ENCODE data around the gene CCDC179.

CCDC179 gene

DNA sequence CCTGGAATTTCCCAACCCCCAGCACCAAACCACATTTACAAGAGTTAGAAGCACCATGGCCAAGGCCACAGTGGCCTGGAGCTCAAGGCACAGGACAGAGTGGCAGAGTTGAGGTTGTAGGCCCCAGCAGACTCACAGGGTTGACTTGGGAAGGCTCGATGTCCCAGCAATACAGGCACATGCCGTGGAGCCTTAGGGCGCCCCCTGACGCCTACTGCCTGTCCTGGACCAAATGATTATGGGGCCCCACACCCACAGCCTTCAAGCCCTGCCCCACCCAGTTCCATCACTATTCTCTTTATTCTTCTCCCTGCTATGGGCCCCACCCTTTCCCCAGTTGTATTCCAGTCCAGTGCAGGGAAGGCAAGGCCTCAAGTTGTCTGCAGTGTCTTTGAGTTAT lies at the start of gene CCDC179:
CCDC179 (minus strand) TSS at position 234 of the 400 bp plus-strand sequence; CDS start at position 181, 53 bp downstream.
- DNase-seq, result no peak

DNA sequence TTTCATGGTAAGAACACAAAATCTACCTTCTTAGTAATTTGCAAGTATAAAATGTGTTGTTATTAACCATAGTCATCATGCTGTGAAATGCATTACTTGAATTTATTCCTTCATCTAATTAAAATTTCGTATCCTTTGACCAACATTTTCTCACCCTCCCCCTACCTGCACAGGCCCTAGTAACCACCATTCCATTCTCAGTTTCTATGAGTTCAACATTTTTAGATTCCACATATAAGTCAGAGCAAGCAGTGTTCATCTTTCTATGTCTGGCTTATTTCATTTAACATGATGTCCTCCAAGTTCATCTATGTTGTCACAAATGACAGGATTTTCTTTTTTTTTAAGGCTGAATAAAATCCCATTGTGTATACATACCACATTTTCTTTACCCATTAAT lies 43.5 kb upstream of the CCDC179 start:
- no peak for DNase-seq

GRCh38 chr11:22901603-22902002 lies 41.3 kb upstream of the CCDC179 start:
- DNase-seq, result no peak

DNA sequence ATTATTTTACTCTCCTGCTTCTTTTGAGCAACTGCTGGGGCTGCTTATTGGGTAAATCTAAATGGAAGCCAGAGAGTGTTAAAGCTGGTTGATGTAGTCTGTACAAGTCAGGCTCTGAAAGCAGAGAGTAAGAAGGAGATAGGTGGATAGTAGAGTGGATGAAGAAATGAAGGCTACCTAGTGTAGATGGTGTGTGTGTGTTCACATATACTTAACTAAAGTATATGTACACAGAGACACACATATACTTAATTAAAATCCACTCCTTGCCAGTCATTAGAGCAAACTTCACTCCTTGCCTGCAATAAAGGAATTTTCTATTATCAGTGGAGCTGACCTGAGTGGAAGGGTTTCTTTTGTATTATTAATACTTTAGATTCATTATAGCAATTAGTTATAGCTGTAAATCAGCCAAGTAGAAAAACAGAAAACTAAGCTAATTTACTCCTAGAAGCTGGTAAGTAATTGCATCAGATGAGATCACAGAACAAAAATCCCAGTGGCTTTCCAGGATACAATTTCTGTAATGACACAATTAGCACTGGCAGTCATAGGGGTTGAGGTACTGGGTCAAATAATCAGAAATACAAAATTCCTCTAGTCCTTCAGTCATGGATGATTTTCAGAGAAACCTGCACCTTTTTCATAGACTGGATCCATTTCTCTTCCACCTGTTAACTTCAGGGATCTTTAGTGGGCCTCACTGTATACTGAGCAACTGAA lies 40.7 kb upstream of the CCDC179 start:
- DNase-seq, result no peak

GRCh38 chr11:22898036-22898435 lies 37.8 kb upstream of the CCDC179 start:
- DNase-seq, result no peak

- DNase-seq, result no peak
These were observed 30.0 kb upstream of the CCDC179 start for GRCh38 chr11:22890227-22890626.

DNA sequence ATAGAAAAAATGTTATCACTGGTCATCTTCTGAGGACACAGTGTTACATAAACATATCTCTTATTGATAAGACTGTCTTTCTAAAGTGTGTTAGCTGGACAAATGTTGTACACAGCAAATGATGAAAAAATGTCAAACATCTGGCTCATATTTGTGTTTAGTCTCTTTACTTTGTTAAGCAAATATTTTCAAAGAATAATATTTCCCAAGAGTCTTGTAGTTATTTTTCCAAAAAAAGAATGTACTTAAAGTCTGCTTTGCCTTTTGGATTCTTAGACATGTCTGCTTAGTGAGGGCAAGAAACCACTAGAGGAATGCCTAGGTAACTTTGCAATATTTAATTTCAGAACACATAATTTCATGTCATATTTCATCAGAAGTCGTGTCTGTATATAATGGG lies 23.9 kb upstream of the CCDC179 start:
- no peak for DNase-seq

GRCh38 chr11:22879630-22880029 lies 19.4 kb upstream of the CCDC179 start:
- DNase-seq, result no peak

DNA sequence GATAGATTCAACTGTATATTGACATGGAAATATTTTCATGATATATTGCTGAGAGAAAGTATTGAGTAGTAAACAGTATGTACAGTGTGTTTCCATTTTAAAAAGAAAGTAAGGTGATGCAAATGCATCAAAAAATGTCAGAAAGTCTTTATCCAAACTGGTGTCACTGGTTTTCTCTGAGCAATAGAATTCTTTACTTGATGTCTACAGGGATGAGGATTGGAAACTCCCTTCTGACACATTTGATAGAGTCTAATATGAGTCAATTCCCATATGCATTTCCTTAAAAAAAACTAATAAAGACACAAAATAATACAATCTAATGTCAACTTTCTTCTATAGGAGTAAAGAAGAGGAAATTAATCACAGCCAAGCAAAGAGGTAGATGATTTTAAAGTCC lies 18.3 kb upstream of the CCDC179 start:
- DNase-seq, result no peak

DNA sequence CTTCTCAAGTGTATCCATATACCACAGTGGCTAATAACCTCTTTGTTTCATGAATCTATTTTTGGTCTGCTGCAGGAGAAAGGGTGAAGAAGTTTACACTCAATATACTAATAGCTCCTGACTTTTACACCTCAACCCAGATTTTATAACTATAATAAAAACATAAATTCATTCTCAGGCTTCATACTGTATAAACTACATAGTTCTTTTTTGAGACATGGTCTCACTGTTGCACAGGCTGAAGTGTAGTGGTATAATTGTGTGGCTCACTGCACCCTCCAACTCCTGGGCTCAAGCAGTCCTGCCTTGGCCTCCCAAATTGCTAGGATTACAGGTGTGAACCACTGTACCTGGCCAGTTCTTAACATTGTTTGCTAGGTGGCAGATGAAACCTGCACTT lies 17.8 kb upstream of the CCDC179 start:
- DNase-seq, result no peak

GRCh38 chr11:22875869-22876473 lies 15.7 kb upstream of the CCDC179 start:
- DNase-seq, result peak; percentile 96

DNA sequence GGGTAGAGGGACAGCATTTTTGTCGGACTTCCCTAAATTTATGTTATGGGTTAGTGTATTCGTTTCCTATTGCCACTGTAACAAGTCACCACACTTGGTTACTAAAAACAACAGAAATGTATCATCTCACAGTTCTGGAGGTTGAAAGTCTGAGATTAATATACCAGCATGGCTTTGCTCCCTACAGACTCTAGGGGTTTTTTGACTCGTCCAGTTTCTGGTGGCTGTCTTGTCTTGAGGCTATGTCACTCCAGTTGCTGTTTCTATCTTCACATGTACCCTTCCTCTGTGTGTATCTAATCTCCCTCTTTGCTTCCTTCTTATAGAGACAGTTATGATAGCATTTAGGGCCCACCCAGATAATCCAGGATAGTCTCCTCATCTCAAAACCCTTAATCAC lies 9.1 kb upstream of the CCDC179 start:
- no peak for DNase-seq

GRCh38 chr11:22859756-22860155 lies 518 bp downstream of the CCDC179 start:
- no peak for DNase-seq

GRCh38 chr11:22851477-22851876 lies 8.8 kb downstream of the CCDC179 start:
- no peak for DNase-seq

DNA sequence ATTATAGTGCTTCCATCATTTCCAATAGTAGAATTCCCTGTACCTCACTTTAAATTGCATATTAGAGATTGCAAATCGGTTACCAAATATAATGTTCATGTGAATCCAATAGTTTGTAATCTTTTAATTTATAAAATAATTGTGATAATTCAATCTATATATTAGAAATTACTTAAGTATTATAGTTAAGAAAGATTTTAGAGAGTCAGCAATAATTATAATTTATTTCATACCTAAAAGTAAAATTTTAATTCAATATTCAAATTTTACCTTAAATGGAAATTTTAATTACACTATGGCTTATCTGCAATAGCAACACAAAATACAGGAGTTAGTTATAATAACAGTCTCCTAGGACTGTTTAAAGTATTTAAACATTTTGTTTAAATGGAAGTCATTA lies 13.5 kb downstream of the CCDC179 start:
- no peak for DNase-seq

DNA sequence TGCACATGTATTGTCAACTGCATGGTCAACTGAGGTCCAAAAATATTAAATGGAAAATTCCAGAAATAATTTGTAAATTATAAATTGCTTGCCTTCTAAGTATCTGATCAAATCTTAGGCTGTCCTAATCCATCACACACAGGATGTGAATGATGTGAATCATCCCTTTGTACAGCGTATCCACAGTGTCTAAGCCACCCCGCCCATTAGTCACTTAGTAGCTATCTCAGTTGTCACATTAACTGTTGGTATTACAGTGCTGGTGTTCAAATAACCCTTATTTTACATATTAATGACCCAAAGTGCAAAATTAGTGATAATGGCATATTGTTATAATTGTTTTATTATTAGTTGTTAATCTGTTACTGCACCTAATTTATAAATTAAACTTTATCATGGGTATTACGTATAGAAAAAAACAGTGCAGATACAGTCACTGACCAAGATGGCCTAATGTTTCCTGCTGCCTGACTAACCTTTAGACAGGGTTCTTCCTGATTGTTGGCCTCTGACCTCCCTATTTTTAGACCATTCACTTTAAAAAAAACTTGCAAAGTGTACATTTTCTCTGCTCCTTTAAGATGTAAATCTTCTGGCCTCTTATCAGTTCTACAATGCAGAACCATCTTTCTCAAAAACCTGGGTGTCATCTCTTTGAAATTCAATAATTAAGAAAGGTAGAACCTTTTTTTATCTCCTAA lies 27.8 kb downstream of the CCDC179 start:
- DNase-seq, result no peak

DNA sequence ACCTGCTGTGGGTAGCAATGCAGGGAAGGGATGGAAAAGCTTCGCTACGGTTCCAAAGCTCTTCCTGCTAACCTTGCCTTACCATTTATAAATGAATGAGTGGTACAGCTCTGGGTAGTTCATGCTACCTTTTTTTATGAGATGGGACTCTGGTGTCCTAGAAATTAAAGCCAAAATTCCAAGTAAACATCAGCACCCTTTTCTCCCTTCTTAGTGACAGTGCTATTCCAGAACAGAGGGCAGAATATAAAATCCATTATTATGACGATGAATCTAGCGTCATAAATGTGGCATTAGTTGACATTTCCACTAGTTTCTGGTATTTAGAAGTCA lies 30.2 kb downstream of the CCDC179 start:
- no peak for DNase-seq

DNA sequence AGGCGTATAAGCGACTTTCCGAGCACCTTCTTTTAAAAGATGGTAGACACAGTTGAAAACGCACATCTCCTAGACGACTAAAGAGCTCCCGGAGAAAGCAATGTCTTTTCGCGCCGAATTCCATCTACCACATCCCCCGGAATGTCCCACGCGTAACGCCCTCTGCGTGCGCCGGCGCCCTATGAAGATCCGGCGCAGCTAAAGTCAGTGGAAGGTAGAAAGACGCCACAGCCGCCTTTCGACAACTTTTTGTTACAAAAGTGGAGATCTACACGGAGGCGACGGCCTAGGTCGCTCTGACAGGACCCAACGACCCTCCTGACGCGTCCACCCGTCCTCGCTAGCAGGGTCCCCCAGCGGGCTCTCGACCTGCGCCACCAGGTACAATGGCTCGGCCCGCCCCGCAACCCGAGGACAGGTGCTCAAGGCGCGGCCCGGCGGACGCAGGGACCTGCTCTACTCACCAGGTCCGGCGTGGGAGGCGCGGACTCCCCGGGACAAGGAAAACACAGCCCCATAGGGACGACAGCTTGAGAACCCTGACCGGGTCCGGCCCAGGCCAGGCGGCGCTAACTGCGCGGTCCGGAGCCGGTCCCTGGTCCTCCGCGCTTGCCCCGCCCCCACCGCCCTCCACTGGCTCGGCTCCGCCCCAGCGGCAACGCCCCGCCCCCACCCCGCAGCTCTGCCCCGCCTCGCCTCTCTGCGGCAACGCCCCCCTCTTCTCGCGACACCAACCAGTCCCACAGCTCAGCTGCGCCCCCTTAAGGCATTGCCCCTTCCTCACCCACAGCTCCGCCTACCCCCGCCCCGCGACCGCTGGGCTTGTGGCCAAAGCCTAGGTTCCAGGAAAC lies 30.8 kb downstream of the CCDC179 start, which contains the start of gene SVIP:
SVIP (minus strand) TSS at position 571 of the 851 bp plus-strand sequence; CDS start at position 518, 53 bp downstream.
- peak; percentile 98 for DNase-seq

DNA sequence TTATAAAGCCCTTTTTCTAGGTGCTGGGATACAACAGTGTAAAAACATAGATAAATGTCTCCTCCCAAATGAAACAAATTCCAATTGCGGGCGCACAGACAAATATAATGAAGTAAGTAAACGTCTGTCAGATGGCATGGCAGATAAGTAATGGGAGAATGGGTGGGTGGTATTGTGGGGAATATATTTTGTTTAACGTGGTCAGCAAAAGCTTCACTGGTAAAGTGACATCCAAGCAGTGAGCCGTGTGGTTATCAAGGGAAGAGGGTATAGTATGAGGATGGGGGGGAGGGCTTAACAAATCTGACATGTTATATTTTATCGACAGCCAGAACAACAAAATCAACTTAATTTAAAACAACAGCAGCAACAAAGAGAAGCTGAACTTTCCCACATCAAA lies 31.9 kb downstream of the CCDC179 start:
- DNase-seq, result peak; percentile 51

DNA sequence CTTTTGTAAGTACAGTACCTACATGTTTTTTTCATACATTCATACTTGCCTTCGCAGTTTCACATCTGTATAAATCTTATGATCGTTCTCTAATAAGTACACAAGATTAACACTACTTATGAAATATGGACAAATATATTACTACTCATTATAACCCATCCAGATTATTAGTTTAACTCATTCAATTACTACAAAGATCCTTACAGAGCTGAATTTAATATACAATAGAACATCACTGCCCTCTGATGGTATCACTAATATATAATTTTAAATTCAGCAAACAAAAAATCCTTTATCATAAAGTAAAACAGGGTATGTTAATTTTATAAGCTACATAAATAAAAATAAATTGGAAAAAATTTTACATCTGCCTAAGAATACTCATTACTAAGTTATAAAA lies 38.1 kb downstream of the CCDC179 start:
- DNase-seq, result no peak

DNA sequence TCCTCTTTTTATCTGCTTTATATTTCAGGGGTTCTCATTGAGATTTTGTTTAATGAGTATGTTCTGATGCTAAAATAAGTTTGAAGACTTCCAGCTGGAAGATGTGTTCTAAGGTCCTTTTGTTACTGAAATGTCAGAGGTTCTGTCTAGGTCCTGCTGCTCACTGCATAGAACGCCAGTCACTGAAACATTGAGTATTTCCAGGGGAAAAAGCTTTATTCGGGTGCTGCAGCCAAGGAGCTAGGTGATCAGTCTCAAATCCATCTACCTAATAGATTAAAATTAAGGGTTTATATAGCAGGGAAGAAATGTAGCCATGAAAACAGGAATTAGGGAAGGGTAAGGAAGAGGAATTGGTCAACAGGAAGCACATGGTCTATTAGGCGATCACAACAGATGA lies 50.4 kb downstream of the CCDC179 start:
- DNase-seq, result no peak

GRCh38 chr11:22808571-22809197 lies 51.6 kb downstream of the CCDC179 start:
- no peak for DNase-seq

All from DMS79 treated with DMSO at 0.1 percent for 48 hours (cell line).